HG03520 (cell line): ENCODE data around the gene CSMD2.

Experiments
- ATAC-seq: cut with Tn5 transposase; IDR thresholded peaks from one replicate; pipeline ENCODE4 v1.9.1; 2021; ENCODE audit warnings: mild to moderate bottlenecking, moderate library complexity; ENCODE audit not compliant: unreplicated experiment

The CSMD2 gene

GRCh38 chr1:33698361-33699035, 466.5 kb downstream of the CSMD2 start:
- ATAC-seq = no peak

GRCh38 chr1:33697816-33698215, 467.2 kb downstream of the CSMD2 start:
- ATAC-seq = no peak

- ATAC-seq = no peak
Observed at GRCh38 chr1:33696962-33697361, 468.1 kb downstream of the CSMD2 start.

GRCh38 chr1:33696311-33696710, 468.7 kb downstream of the CSMD2 start:
- no peak for ATAC-seq

- ATAC-seq = no peak
Observed at GRCh38 chr1:33692206-33693188, 472.5 kb downstream of the CSMD2 start.

GRCh38 chr1:33687000-33687399, 478.0 kb downstream of the CSMD2 start:
- ATAC-seq = no peak

GRCh38 chr1:33686551-33686950, 478.5 kb downstream of the CSMD2 start:
- no peak for ATAC-seq

GRCh38 chr1:33685256-33685655, 479.8 kb downstream of the CSMD2 start:
- no peak for ATAC-seq

GRCh38 chr1:33684396-33685179, 480.4 kb downstream of the CSMD2 start:
- ATAC-seq = no peak

GRCh38 chr1:33683913-33684312, 481.1 kb downstream of the CSMD2 start:
- no peak for ATAC-seq

- no peak for ATAC-seq
Observed at GRCh38 chr1:33682371-33682770, 482.7 kb downstream of the CSMD2 start.

- ATAC-seq = no peak
Observed at GRCh38 chr1:33680281-33680840, 484.7 kb downstream of the CSMD2 start.

- no peak for ATAC-seq
Observed at GRCh38 chr1:33670567-33670966, 494.5 kb downstream of the CSMD2 start.

- ATAC-seq = no peak
Observed at GRCh38 chr1:33668695-33669094, 496.3 kb downstream of the CSMD2 start.

GRCh38 chr1:33667386-33668282, 497.4 kb downstream of the CSMD2 start:
- no peak for ATAC-seq

- no peak for ATAC-seq
Observed at GRCh38 chr1:33666616-33667015, 498.4 kb downstream of the CSMD2 start.

- ATAC-seq = no peak
Observed at GRCh38 chr1:33661811-33662454, 503.1 kb downstream of the CSMD2 start.

- ATAC-seq = no peak
Observed at GRCh38 chr1:33660956-33661355, 504.1 kb downstream of the CSMD2 start.

GRCh38 chr1:33660244-33660643, 504.8 kb downstream of the CSMD2 start:
- no peak for ATAC-seq
